Measurements from ENCODE around the gene PNMA1. TPM values are rescaled to one million over a fixed set of nuclear protein-coding genes. Genes with fewer than 3 reads are reported as not detected.

Gene PNMA1
- total RNA-seq, 4 donors from 2014 or later, result 4.6 to 8.5 (median 6.6) TPM

DNA sequence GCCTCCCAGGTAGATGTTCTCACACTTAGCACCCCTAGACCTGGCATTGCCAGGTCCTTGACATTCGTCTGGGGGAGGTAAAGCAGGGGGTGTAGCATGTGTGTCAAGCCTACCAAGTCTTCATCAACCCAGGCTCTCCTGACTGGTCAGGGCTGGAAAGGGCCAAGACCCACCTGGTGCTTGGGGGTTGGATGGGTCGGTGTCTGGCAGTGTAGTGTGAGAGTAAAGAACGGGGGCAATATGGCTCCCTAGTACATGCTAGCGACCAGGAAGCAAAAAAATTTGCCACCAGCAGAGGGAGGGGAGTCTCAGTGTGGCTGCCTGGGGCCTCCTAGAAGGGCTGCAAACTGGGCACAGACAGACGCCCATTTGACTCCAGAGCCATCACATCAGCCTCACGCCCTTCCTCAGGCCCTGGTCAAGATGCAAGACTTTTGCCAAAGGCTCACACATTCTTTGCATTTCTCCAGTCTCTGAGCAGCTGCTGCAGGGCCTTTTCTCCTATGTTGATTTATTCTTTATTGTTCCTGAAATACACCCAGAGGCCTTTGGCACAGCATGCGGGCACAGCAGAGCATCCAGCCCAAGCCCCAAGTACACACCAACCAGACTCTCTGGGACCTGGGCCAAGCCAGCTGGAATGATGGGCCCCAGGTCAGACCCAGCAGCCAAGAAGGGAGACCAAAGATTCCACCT, 38.3 kb upstream of the PNMA1 start:
- 23 to 24% methylated on average over 7 of the region's 7 CpGs for WGBS, 2 donors
- peak; percentile 55 to 89 for DNase-seq (ENCODE audit: low spot score in 2 of 2)
- no peak for TF ChIP-seq POLR2A (IDR thresholded peaks at IDR 0.05)
- TF ChIP-seq, protein P1, sequence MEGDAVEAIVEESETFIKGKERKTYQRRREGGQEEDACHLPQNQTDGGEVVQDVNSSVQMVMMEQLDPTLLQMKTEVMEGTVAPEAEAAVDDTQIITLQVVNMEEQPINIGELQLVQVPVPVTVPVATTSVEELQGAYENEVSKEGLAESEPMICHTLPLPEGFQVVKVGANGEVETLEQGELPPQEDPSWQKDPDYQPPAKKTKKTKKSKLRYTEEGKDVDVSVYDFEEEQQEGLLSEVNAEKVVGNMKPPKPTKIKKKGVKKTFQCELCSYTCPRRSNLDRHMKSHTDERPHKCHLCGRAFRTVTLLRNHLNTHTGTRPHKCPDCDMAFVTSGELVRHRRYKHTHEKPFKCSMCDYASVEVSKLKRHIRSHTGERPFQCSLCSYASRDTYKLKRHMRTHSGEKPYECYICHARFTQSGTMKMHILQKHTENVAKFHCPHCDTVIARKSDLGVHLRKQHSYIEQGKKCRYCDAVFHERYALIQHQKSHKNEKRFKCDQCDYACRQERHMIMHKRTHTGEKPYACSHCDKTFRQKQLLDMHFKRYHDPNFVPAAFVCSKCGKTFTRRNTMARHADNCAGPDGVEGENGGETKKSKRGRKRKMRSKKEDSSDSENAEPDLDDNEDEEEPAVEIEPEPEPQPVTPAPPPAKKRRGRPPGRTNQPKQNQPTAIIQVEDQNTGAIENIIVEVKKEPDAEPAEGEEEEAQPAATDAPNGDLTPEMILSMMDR (IDR thresholded peaks at IDR 0.05), result no peak
- intact Hi-C loops (cut with DNase I; ENCODE audit: low total_unique reads), result no loop called here
- no peak overlapping the region for H3K4me3 ChIP-seq (ENCODE audit: low read depth, poor library complexity, severe bottlenecking)

GRCh38 chr14:73751157-73751691, 37.0 kb upstream of the PNMA1 start:
- intact Hi-C loops (cut with DNase I; ENCODE audit: low total_unique reads), result no loop called here
- TF ChIP-seq, protein P1 (IDR thresholded peaks at IDR 0.05), result no peak
- no peak for TF ChIP-seq POLR2A (IDR thresholded peaks at IDR 0.05)
- no peak overlapping the region for H3K4me3 ChIP-seq (ENCODE audit: low read depth, poor library complexity, severe bottlenecking)
- WGBS, 2 donors, result 42 to 46% methylated on average over 7 of the region's 7 CpGs
- no peak for DNase-seq (ENCODE audit: low spot score in 2 of 2)

GRCh38 chr14:73750531-73750901, 36.3 kb upstream of the PNMA1 start:
- intact Hi-C loops (cut with DNase I; ENCODE audit: low total_unique reads), result no loop called here
- WGBS, 2 donors, result 21 to 43% methylated on average over 3 of the region's 3 CpGs
- no peak for DNase-seq (ENCODE audit: low spot score in 2 of 2)
- H3K4me3 ChIP-seq (ENCODE audit: low read depth, poor library complexity, severe bottlenecking), result no peak overlapping the region
- TF ChIP-seq POLR2A (IDR thresholded peaks at IDR 0.05), result no peak
- TF ChIP-seq, protein P1 (IDR thresholded peaks at IDR 0.05), result no peak

DNA sequence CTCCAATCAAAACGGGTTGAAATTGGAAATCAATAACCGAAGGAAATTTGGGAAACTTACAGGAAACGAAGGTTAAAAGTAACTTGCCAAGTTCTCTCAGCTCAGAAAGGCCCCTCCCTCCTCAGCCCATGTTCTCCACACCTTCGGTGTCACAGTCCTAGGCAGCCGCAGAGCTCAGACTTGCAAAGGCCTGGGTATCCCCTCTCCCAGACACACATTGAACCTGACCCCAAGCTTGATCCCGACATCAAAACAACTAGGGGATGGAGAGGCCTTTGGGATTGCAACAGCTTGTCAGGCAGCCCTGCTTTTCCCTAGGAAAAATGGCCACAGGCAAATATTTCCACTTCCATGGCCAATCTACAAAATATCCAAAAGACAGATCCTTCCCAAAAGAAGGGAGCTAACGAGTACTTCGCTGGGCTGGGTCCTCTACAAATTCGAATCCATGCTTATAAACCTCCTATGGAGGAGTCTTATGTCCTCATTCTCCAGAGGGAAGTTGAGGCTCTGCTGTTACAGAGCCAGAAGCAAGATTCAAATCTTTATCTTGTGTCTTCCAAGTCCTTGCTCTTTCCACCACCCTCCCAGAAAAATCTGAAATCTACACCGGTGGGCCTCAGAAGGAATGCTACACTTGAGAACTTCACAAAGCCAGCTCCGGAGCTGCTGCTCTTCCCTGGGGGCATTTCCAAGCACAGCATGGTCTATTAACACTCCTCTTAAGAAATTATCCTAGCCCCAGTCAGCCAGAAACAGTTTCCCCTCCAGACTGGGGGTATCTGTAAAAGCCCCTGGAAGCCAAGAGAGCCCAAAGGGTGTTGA, 35.7 kb upstream of the PNMA1 start:
- intact Hi-C loops (cut with DNase I; ENCODE audit: low total_unique reads), result no loop called here
- TF ChIP-seq, protein P1 (IDR thresholded peaks at IDR 0.05), result no peak
- no peak for TF ChIP-seq POLR2A (IDR thresholded peaks at IDR 0.05)
- H3K4me3 ChIP-seq (ENCODE audit: low read depth, poor library complexity, severe bottlenecking), result no peak overlapping the region
- DNase-seq (ENCODE audit: low spot score in 2 of 2), result no peak
- WGBS, 2 donors, result 31 to 37% methylated on average over 11 of the region's 11 CpGs

- TF ChIP-seq, protein P1 (IDR thresholded peaks at IDR 0.05), result no peak
- no peak for TF ChIP-seq POLR2A (IDR thresholded peaks at IDR 0.05)
- intact Hi-C loops (cut with DNase I; ENCODE audit: low total_unique reads), result no loop called here
- no peak for DNase-seq (ENCODE audit: low spot score in 2 of 2)
- no peak overlapping the region for H3K4me3 ChIP-seq (ENCODE audit: low read depth, poor library complexity, severe bottlenecking)
- 47 to 52% methylated on average over 6 of the region's 6 CpGs for WGBS, 2 donors
These were observed 34.7 kb upstream of the PNMA1 start for GRCh38 chr14:73748858-73749357.
